DMS53 treated with DMSO at 0.1 percent for 48 hours (cell line): Measurements from ENCODE around the gene BIRC3.

Source experiments
- DNase-seq: peaks from one replicate; lab custom pipeline; 2025; ENCODE audit not compliant: unreplicated experiment; lab: John Stamatoyannopoulos, UW

BIRC3 gene

DNA sequence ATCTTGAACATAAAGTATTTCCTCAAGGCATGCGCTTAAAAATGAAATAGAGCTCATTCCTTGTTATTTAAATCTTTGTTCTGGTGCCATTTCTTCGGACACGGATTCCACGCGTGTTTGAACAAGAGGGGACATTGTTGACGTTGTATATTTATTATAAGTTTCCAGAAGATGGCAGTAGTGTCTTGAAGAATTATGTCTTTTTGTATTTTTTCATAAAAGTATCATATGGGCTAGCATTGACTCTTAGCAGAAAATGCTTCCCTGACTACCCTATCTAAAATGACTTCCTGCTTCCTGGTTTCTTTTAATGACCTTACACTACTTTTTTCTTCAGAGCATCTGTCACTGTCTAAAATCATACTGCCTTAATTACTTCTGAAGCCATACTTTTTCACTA is 50.1 kb downstream of the BIRC3 start:
- peak; percentile 24 for DNase-seq

DNA sequence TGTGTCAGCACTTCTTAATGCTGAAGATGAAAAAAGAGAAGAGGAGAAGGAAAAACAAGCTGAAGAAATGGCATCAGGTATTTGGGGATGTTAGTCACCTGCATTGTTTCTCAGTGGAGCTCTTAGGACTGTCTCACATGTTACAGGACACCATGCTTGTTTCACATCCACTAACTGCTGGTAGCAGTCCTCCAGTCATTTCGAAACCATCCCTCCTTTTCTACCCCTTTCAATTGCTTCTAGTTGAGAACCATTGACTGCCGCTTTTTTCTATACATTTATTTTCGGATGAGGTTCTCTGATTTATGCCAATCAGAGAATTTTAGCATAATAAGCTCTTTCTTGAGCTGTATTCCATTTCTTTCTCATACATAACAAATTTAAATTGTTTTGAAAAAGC is 51.2 kb downstream of the BIRC3 start:
- no peak for DNase-seq

DNA sequence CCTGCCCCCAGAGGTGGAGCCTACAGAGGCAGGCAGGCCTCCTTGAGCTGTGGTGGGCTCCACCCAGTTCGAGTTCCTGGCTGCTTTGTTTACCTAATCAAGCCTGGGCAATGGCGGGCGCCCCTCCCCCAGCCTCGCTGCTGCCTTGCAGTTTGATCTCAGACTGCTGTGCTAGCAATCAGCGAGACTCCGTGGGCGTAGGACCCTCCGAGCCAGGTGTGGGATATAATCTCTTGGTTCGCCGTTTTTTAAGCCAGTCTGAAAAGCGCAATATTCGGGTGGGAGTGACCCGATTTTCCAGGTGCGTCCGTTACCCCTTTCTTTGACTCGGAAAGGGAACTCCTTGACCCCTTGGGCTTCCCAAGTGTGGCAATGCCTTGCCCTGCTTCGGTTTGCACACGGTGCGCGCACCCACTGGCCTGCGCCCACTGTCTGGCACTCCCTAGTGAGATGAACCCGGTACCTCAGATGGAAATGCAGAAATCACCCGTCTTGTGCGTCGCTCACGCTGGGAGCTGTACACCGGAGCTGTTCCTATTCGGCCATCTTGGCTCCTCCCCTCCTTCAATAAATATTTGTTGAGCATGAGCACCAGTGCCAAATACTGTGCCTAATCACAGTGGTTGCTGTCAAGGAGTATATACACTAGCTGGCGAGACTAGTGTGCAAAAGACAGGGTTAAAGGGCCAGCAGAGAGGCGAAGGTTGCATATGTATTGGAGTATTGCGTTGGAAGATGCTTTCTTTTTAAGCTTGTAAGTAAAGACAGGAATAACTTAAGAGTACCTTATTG is 57.5 kb downstream of the BIRC3 start:
- peak; percentile 58 for DNase-seq

DNA sequence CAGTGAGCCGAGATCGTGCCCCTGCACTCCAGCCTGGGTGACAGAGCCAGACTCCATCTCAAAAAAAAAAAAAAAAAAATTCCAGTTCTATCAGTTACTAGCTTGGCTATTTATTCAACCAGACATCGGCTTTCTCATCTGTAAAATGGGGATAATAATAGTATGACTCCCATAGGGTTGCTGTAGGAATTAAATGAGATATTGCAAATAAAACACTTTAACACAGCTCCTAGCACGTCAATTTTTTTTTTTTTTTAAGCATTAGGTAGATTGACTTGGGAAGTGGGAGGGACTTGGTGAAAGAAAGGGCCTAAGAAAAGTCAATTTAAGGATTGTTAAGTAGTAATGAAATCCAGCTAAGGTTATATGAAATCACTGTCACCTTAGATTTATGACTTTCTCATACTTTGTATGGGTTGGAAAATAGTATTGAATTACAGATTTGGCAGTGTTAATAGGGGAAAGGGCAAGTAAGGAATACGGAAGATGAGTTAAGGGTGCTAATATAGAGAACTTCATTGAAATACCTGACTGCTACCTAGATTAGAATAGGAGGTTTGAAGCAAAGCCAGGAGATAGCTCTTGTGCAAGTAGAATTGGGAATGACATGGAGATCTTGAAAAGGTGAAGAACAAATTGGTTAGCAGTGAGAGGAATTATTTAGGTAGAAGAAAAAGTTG is 58.6 kb downstream of the BIRC3 start:
- DNase-seq = no peak

DNA sequence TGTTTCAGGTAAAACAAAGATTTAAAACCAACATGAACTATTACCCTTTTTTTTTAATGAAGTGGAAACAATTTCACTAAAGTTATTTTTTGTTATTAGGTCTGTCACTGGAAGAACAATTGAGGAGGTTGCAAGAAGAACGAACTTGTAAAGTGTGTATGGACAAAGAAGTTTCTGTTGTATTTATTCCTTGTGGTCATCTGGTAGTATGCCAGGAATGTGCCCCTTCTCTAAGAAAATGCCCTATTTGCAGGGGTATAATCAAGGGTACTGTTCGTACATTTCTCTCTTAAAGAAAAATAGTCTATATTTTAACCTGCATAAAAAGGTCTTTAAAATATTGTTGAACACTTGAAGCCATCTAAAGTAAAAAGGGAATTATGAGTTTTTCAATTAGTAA is 60.6 kb downstream of the BIRC3 start:
- DNase-seq = no peak

DNA sequence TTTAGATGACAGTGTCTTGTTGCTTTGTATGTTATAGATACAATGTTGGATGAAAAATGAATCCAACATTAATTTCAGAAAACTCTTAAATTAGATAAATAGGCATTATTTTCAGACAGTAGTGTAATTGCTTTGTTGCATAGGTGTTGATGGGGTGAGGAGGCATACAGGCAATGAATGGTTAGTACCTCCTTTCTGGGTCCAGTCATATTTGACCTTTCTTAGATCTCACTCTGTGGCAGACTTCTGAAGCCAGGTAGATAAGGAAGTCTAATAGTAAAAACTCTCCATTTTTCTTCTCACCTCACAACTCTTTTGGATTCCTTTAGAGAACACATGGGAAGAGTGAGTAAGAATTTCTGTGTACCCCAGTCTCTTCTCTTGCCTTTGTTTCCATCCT is 61.5 kb downstream of the BIRC3 start:
- no peak for DNase-seq

DNA sequence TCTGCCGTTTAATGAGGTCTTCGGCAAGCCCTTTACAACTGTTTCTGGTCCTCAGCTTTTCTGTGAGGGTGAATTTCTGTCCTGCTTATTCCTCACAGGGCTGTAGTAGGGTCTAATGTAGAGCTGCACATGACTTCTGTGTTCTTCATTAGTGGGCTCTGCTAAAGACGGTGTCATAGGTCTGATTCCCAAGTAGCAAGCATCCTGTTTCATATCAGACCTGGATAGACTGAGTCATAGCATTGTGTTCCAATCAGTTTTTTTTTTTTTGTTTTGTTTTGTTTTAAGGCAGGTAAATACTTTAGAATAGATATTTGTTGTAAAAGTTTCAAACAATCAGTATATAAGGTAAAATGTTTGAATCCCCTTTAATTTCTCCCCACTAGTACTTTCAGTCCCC is 65.1 kb downstream of the BIRC3 start:
- DNase-seq = no peak

DNA sequence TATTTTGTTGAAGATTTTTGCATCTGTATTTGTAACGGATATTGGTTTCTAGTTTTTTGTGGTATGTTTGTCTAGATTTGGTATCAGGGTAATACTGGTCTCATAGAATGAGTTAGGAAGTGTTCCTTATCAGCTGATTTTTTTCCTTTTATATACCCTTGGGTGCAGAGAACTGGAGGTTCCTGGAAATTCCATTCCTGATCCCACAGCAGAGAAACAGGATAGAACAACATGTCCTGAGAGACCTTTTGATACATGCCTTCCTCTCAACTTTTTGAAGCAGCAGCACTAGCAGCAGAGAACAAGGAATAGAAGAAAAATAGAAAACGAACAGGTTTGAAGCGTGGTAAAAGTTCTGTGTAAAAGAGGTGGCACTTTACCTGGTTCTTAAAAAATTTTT is 66.6 kb downstream of the BIRC3 start:
- no peak for DNase-seq

DNA sequence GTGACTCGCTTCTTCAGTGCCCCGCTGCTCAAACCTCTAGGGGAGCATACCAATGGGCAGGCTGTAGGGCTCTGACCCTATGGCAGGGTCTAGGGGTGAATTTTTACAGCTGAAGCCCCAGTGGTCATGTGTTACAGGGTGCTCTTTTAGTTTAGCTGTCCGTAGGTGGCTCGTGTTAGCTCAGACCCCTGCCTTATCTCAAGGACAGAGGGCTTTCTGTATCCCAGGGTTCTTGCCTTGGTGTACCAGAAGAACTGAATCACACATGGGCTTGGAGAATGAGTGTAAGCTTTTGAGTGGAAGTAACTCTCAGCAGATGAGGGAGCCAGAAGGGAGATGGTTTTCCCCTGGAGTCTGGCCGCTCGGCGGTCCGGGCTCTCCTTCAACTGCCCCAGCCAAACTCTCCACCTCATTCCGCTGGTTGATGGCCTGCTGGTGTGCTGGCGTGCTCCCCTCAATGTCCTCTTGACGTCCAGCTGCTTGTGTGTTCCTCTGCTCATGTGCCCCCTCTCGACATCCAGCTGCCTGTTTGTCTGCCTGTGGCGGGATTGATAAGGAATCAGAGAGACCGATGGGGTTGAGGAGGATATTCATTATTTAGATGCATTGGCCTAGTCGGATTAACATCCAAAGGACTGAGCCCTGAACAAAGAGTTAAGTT is 67.3 kb downstream of the BIRC3 start:
- no peak for DNase-seq

DNA sequence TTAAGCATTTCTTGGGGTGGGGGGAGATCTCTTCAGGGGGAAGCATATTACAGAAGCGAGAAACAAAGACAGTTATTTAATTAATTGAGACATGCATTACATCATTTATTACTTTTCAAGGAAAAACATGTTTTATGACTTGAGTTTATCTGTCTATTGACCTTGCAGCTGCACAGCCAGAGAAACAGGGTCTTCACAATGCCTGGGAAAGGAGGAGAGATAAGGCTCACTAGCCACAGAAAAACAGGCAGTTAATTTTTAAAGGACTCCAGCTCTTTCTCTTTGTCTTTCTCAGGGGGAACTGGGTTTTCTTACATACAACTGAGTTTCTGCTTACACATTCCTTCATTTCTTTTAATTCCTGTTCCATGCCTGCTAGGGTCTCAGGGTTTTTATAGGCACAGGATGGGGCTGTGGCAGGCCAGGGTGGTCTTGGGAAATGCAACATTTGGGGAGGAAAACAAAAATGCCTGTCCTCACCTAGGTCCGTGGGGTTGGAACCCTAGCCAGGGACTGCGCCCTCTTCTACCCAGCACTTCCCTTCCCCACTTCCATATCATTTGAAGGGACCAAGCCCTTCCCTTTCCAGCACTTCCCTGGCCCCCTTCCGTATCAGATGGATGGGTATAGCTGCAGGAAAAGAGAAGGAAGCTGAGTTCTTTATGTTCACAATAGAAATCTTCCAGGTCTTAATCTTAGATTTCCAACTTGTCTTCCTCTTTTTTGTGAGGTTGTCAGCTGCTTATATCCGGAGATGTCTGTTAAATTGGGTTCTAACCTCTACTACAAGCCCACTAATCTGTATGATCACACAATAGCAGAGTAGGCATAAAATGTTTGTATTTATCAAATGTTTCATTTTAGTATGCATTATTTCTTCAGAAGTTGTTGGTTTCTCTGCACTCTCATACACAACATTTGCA is 68.1 kb downstream of the BIRC3 start:
- DNase-seq = no peak

DNA sequence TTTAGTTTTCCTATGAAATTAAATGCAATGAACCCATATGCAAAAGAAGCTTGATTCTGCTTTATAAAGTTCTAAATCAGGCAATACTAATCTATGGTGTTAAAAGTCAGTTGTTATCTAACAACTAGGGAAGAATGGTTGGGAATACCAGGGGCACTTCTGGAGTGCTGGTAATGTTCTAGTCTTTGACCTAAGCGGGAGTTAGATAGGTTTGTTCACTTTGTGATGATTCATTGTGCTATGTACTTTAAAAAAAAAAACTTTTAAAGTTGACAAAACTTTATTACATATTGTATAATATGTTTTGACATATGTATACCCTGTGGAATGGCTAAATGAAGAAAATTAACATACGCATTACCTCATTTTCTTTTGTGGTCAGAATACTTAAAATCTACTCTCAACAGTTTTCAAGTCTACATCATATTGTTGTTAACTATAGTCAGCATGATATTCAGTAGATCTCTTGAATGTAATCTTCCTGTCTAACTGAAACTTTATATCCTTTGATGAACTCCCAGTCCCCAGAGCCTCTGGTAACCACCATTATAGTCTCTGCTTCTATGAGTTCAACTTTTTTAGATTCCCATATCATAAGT is 69.0 kb downstream of the BIRC3 start:
- DNase-seq = no peak

DNA sequence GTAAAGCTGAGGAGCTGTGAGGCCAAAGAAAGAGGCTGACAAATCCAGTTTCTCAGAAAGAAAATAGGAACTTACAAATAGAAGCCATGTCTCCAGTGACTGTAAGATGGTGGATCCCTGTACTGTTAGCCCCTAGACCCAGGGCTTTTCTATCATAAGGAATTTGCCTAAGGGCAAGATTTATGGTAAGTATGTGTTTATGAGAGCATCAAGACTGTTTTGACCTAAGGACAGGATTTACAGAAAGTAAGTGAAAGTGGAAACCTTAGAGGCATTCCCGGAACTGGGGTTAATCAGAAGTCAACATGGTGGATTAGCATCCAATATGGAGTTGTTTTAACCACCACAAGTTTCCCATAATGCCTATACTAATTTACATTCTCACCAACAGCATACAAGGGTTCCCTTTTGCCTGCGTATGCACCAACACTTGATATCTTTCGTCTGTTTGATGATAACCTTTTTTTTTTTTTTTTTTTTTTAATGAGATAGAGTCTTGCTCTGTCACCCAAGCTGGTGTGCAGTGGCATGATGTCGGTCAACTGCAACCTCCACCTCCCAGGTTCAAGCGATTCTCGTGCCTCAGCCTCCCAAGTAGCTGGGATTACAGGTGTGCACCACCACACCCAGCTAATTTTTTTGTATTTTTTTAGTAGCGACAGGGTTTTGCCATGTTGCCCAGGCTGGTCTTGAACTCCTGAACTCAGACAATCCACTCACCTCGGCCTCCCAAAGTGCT is 69.9 kb downstream of the BIRC3 start:
- DNase-seq = no peak
